Tibial artery (tissue), 4 donors: ENCODE results near the gene APIP.
"Not testable (repeated sequence)": the region's sequence is repeated elsewhere in the genome, so short reads cannot be mapped to it uniquely, and the experiment has no call there.

Source experiments
- DNase-seq, 2 donors: peaks; one replicate each; pipeline ENCODE4 v3.0.0-alpha.2; 2019
- H3K27ac ChIP-seq, 2 donors: fragments of 200-600 bp; sonication (generic) in 1 of 2; 1 replicate in 1 of 2; 2 replicates in 1 of 2; pipeline ENCODE4 v1.5.1; 2018 to 2019; ENCODE audit warnings: mild to moderate bottlenecking in 1 of 2
- H3K27me3 ChIP-seq, 2 donors: fragments of 200-600 bp; sonication (generic) in 1 of 2; one replicate each; pipeline versions ENCODE4 v1.5.1 to v1.6.0; 2016 to 2019
- H3K36me3 ChIP-seq, 3 donors: fragments of 200-600 bp; sonication (generic) in 2 of 3; one replicate each; pipeline ENCODE4 v1.5.1; 2016 to 2019; ENCODE audit warnings: mild to moderate bottlenecking in 2 of 3
- H3K4me1 ChIP-seq, 4 donors: fragments of 200-600 bp; sonication (generic) in 2 of 4; 1 replicate in 3 of 4; 2 replicates in 1 of 4; pipeline ENCODE4 v1.5.1; 2016 to 2019
- H3K4me3 ChIP-seq, 2 donors: fragments of 200-600 bp; sonication (generic) in 1 of 2; 1 replicate in 1 of 2; 2 replicates in 1 of 2; pipeline ENCODE4 v1.5.1; 2018 to 2019; ENCODE audit warnings: mild to moderate bottlenecking in 2 of 2
- H3K9me3 ChIP-seq, 3 donors: fragments of 200-600 bp; sonication (generic) in 1 of 3; one replicate each; pipeline ENCODE4 v1.5.1; 2016 to 2019
- CTCF ChIP-seq, 2 experiments: fragments of 200-600 bp in 1 of 2; fragments of 450-650 bp in 1 of 2; IDR thresholded peaks; one replicate each; pipeline ENCODE4 v1.5.1; 2017 to 2019; ENCODE audit warnings: antibody characterized with exemption in 2 of 2, mild to moderate bottlenecking in 1 of 2, moderate library complexity in 1 of 2
- intact Hi-C: fragments of 100-400 bp; cut with DNase I; formaldehyde crosslinking; loops from one replicate; pipeline ENCODE4 v1.15.0; 2023; ENCODE audit warnings: low total_unique reads

APIP gene

GRCh38 chr11:34921156-34921555 lies 5.0 kb upstream of the APIP start:
- no peaks in the 10 kb centered on the region for H3K9me3 ChIP-seq
- H3K27me3 ChIP-seq, result no peaks in the 10 kb centered on the region
- H3K4me3 ChIP-seq, result no peak overlapping the region
- H3K4me1 ChIP-seq, result peaks cover 0 to 50% (median 21%) of the 10 kb centered on the region in 4 donors
- no peak for DNase-seq
- H3K27ac ChIP-seq, result no peak overlapping the region
- no peak for TF ChIP-seq CTCF (IDR thresholded peaks at IDR 0.05)
- no peaks in the 10 kb centered on the region for H3K36me3 ChIP-seq
- intact Hi-C loops, result no loop called here

GRCh38 chr11:34916843-34917770 lies 928 bp upstream of the APIP start:
- TF ChIP-seq CTCF (IDR thresholded peaks at IDR 0.05), result no peak
- Histone ChIP-seq H3K27me3 (no peaks in the 10 kb centered on the region), H3K36me3 (no peaks in the 10 kb centered on the region), H3K4me3 (peak overlapping the region; percentile 76 to 87), H3K9me3 (no peaks in the 10 kb centered on the region), H3K27ac (peak overlapping the region; percentile 93 to 97), H3K4me1 (peaks cover 0 to 28% (median 9%) of the 10 kb centered on the region in 4 donors)
- intact Hi-C loops, result loop anchor here (5.0 to 10.0 kb wide), 2 partner anchors 225 to 1348 kb away; no protein-coding TSS in a partner anchor
- no peak for DNase-seq

GRCh38 chr11:34915136-34916014 lies 804 bp downstream of the APIP start:
- Histone ChIP-seq H3K9me3 (no peaks in the 10 kb centered on the region), H3K4me1 (peaks cover 0 to 28% (median 9%) of the 10 kb centered on the region in 4 donors), H3K27ac (peak overlapping the region; percentile 93 to 97), H3K27me3 (no peaks in the 10 kb centered on the region), H3K36me3 (no peaks in the 10 kb centered on the region), H3K4me3 (peak overlapping the region; percentile 76 to 87)
- no peak for TF ChIP-seq CTCF (IDR thresholded peaks at IDR 0.05)
- peak in 1 of 2 donors; percentile 27 for DNase-seq
- intact Hi-C loops, result loop anchor here (5.0 to 10.0 kb wide), 2 partner anchors 227 to 1349 kb away; no protein-coding TSS in a partner anchor

- H3K4me3 ChIP-seq, H3K36me3 ChIP-seq, H3K9me3 ChIP-seq, H3K27ac ChIP-seq, DNase-seq, H3K27me3 ChIP-seq: not testable (repeated sequence)
- intact Hi-C loops, result loop anchor here (10.0 kb wide), 1 partner anchor 1351 kb away; no protein-coding TSS in a partner anchor
- H3K4me1 ChIP-seq, result peaks cover 0 to 22% (median 8%) of the 10 kb centered on the region in 4 donors
These were observed 2.6 kb downstream of the APIP start for GRCh38 chr11:34913556-34913955.

GRCh38 chr11:34911676-34912075 lies 4.5 kb downstream of the APIP start:
- Histone ChIP-seq H3K4me1 (peaks cover 0 to 7% (median 2%) of the 10 kb centered on the region in 4 donors), H3K27ac (no peak overlapping the region), H3K9me3 (no peaks in the 10 kb centered on the region), H3K27me3 (no peaks in the 10 kb centered on the region), H3K4me3 (no peak overlapping the region), H3K36me3 (no peaks in the 10 kb centered on the region)
- intact Hi-C loops, result loop anchor here (10.0 kb wide), 1 partner anchor 1353 kb away; no protein-coding TSS in a partner anchor
- DNase-seq, result no peak
- TF ChIP-seq CTCF (IDR thresholded peaks at IDR 0.05), result no peak
